HCT116 (cell line): ENCODE data around the gene INSRR.

Experiments
- CTCF ChIP-seq, 3 experiments: fragments of 200-600 bp in 1 of 3; sonication (generic) in 1 of 3; IDR thresholded peaks in 2 of 3; conservative IDR thresholded peaks in 1 of 3; 2 replicates each; pipeline ENCODE4 v1.5.1; 2012 to 2017; ENCODE audit warnings: low read depth in 2 of 3, low read length in 2 of 3, antibody characterized with exemption in 1 of 3, borderline replicate concordance in 1 of 3, control low read depth in 1 of 3, mild to moderate bottlenecking in 1 of 3, mixed read lengths in 1 of 3, mixed run types in 1 of 3, moderate library complexity in 1 of 3; ENCODE audit not compliant: insufficient read depth in 1 of 3
- EZH2 ChIP-seq: fragments of 200-600 bp; sonication (generic); IDR thresholded peaks from 2 replicates; pipeline ENCODE4 v1.6.1; 2017; ENCODE audit warnings: antibody characterized with exemption, mixed run types
- JUND ChIP-seq: IDR thresholded peaks from 2 replicates; pipeline ENCODE4 v1.6.1; 2012
- POLR2A ChIP-seq: IDR thresholded peaks from 2 replicates; pipeline ENCODE4 v1.7.0; 2011; ENCODE audit warnings: borderline replicate concordance; ENCODE audit not compliant: insufficient read depth, insufficient read length; ENCODE audit errors: extremely low read depth
- POLR2AphosphoS5 ChIP-seq: IDR thresholded peaks from 2 replicates; pipeline ENCODE4 v1.6.1; 2011; ENCODE audit warnings: mild to moderate bottlenecking, low read depth, low read length, moderate library complexity
- ZFX ChIP-seq: fragments of 450-650 bp; IDR thresholded peaks from 2 replicates; pipeline ENCODE4 v1.6.1; 2017

- no peak for TF ChIP-seq CTCF (IDR thresholded peaks at IDR 0.05 in 2 of 3, conservative IDR thresholded peaks at IDR 0.05 in 1 of 3; ENCODE audit: borderline replicate concordance in 1 of 3, insufficient read depth in 1 of 3, low read depth in 2 of 3, low read length in 2 of 3)
- no peak for TF ChIP-seq POLR2AphosphoS5
- no peak for TF ChIP-seq POLR2A
- TF ChIP-seq JUND: no peak
- no peak for TF ChIP-seq EZH2
- TF ChIP-seq ZFX: no peak
Observed at GRCh38 chr1:156840186-156840897, 18.6 kb downstream of the INSRR start.
